ENCODE results near the gene KRT6B.
"Not testable (repeated sequence)": the region's sequence is repeated elsewhere in the genome, so short reads cannot be mapped to it uniquely, and the experiment has no call there.

Gene KRT6B

DNA sequence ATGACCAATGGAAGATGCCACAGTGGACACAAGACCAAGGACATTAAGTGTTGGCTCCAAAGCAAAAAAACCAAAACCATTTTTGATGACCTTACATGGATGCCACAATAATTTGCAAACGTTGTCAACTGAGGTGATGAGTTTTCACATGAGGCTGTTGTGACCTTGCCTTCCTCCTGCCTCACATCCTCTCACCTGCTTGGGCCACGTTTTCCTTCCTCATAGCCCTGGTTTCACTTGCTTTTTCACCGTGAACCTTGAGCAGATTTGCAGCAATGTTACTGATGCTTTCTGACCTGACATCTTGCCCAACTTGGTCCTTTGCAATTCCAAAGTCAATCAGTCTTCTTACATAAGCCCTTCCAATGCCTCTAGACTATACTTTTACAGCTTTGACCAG, 3.7 kb downstream of the KRT6B start:
- DNase-seq (ENCODE audit: low spot score), result no peak
- TF ChIP-seq, protein P1, sequence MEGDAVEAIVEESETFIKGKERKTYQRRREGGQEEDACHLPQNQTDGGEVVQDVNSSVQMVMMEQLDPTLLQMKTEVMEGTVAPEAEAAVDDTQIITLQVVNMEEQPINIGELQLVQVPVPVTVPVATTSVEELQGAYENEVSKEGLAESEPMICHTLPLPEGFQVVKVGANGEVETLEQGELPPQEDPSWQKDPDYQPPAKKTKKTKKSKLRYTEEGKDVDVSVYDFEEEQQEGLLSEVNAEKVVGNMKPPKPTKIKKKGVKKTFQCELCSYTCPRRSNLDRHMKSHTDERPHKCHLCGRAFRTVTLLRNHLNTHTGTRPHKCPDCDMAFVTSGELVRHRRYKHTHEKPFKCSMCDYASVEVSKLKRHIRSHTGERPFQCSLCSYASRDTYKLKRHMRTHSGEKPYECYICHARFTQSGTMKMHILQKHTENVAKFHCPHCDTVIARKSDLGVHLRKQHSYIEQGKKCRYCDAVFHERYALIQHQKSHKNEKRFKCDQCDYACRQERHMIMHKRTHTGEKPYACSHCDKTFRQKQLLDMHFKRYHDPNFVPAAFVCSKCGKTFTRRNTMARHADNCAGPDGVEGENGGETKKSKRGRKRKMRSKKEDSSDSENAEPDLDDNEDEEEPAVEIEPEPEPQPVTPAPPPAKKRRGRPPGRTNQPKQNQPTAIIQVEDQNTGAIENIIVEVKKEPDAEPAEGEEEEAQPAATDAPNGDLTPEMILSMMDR (IDR thresholded peaks at IDR 0.05; ENCODE audit: extremely low read depth, insufficient read depth, missing control alignments), result no peak
- in situ Hi-C loops (cut with MboI; ENCODE audit: low pct_unique_long_range_greater_than_20kb, low sequenced_read_pairs, unreplicated experiment), result no loop called here

DNA sequence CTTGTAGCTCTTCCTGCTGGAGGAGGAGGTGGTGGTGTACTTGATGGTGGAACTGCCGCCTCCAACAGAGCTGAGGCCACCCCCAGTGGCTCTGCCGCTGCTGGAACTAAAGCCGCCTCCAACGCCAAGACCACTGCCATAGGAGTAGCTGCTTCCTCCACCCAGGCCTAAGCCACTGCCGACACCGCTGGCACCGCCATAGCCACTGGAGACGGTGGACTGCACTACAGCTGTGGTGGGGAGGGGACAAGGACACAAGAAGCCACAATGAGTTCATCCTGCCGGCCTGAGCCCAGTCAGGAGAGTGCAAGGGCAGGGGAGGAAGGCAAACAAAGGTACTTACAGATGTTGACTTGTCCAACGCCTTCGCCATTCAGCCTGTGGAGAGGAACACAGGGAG, 4.8 kb downstream of the KRT6B start:
- in situ Hi-C loops (cut with MboI; ENCODE audit: low pct_unique_long_range_greater_than_20kb, low sequenced_read_pairs, unreplicated experiment); DNase-seq (ENCODE audit: low spot score): not testable (repeated sequence)

DNA sequence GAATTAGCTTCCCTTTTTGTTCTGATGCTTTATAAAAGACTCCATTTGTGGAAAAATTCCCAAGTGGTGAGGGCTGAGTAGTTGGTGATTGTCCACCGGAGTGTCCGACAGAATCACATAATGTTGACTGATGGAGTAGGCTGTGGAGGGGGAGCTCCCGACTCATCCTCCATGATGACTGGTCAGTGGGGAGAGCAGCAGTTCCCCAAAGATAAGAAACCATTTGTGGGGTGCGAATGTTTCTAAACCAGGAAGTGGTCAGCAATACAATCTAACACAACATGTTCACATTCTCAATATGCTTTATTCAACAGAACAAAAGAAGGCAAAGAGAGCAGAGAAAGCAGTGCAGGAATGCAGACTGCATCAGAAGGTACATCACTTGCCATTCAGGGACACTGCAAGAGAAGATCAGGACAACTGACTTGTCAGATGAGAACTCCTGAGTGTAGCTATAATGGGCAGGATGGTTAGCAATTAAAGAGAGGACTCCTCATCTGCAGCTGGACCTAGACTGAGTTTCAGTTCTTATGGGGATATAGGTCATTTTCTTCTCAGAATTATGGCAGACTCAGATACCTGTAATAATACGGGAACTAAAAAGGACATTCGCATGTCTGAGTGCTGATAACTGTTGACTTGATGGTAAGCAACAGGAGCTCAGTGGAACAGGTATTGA, 5.4 kb downstream of the KRT6B start:
- no peak for DNase-seq (ENCODE audit: low spot score)
- in situ Hi-C loops (cut with MboI; ENCODE audit: low pct_unique_long_range_greater_than_20kb, low sequenced_read_pairs, unreplicated experiment), result no loop called here
- TF ChIP-seq, protein P1 (IDR thresholded peaks at IDR 0.05; ENCODE audit: extremely low read depth, insufficient read depth, missing control alignments), result no peak

DNA sequence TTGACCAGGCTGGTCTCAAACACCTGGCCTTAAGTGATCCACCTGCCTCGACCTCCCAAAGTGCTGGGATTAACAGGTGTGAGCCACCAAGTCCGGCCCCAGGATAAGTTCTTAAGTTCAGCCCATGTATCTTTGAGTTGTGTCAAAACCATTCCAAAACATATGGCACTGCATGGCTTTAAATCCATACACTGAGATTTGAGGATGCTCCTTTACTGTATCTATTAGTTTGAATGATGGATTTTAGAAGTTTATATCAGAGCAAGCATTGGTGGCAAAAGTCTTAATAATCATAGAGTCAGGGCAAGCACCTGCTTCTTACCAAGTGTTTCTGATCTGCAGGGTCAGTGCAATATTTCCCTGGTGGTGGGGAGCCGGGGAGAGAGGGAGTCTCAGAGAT, 6.1 kb downstream of the KRT6B start:
- TF ChIP-seq, protein P1 (IDR thresholded peaks at IDR 0.05; ENCODE audit: extremely low read depth, insufficient read depth, missing control alignments), result no peak
- no peak for DNase-seq (ENCODE audit: low spot score)
- in situ Hi-C loops (cut with MboI; ENCODE audit: low pct_unique_long_range_greater_than_20kb, low sequenced_read_pairs, unreplicated experiment), result no loop called here

DNA sequence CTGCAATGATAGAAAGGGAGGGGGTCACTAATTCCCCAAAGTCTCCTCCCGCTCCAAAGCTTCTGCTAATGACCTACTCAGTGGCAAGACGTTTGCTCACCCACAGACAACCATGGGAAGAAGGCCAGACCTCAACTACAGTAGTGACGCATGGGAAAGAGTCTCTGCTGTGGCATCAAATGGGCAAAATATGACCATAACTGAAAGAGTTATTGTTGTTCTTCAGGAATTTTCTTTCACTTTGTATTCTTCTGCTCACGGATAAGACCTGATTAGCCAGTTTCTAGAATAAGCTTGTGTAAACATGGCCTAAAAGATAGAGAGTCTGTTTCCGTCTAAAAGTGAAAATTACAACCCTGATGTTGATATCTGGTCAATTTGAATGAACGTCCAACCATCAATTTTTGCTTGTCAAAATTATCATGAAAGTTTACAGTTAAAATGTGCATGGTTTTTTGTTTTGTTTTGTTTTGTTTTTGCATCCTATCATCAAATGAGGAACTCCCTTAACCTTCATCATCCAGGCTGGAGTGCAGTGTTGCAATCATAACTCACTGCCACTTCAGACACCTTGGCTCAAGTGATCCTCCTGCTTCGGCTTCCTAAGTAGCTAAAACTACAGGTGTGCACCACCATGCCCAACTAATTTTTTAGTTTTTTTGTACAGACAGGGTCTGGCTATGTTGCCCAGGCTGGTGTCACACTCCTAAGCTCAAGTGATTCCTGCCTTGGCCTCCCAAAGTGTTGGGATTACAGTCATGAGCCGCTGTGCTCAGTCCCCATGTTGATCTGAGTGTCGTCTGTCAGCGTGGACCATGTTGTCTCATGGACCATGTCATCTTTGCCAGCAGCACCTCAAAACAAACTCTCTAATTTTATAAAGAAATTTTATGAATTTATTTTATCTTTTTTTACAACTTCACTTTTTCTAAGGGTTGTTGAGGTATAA, 7.0 kb downstream of the KRT6B start:
- in situ Hi-C loops (cut with MboI; ENCODE audit: low pct_unique_long_range_greater_than_20kb, low sequenced_read_pairs, unreplicated experiment), result no loop called here

DNA sequence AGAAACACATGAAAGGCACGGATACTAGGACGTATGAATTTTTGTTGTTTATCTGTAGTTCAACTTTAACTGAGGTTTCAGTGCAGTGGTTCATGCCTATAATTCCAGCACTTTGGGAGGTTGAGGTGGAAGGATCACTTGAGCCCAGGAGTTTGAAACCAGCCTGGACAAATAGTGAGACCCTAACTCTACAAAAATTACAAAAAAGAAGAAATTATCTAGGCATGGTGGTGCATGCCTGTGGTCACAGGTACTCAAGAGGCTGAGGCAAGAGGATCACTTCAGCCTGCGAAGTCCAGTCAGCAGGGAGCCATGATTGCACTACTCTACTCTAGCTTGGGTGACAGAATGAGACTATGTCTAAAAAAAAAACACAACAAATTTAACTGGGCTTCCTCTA, 8.0 kb downstream of the KRT6B start:
- TF ChIP-seq, protein P1 (IDR thresholded peaks at IDR 0.05; ENCODE audit: extremely low read depth, insufficient read depth, missing control alignments), result no peak
- DNase-seq (ENCODE audit: low spot score), result no peak
- in situ Hi-C loops (cut with MboI; ENCODE audit: low pct_unique_long_range_greater_than_20kb, low sequenced_read_pairs, unreplicated experiment), result no loop called here

More for the DNA sequence above, 7.0 kb downstream of the KRT6B start:
- TF ChIP-seq, protein P1 (IDR thresholded peaks at IDR 0.05; ENCODE audit: extremely low read depth, insufficient read depth, missing control alignments), result no peak
- DNase-seq (ENCODE audit: low spot score), result no peak

DNA sequence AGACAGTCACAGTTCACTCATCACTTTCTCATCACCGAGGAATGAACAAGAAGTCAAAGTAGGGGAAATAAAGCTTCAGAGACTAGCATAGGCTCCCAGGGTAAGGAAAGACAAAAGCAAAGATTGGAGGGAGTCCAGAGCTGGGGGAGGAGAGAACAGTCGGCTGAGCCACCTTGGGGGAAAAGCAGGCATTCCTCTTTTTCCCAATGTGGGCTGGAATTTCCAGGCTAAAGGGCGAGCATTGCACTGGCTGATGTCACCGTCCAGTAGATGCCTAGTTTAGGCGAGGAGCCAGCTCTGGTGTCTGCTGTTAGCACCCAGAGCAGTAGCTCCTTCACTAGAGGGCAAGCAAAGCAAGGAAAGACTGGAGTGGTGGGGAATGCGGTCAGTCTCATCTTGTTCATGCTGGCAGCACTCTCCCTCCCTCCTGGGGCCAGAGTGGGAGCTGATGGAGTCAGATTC, 9.3 kb downstream of the KRT6B start:
- in situ Hi-C loops (cut with MboI; ENCODE audit: low pct_unique_long_range_greater_than_20kb, low sequenced_read_pairs, unreplicated experiment), result no loop called here
- DNase-seq (ENCODE audit: low spot score), result no peak
- TF ChIP-seq, protein P1 (IDR thresholded peaks at IDR 0.05; ENCODE audit: extremely low read depth, insufficient read depth, missing control alignments), result no peak

Measured in GM13977 (cell line).